HL-60 (cell line): ENCODE measurements around the gene PCA3.
"Not testable (repeated sequence)": the region's sequence is repeated elsewhere in the genome, so short reads cannot be mapped to it uniquely, and the experiment has no call there.

ENCODE experiments used
- DNase-seq, 2 experiments: peaks; one replicate each; pipeline ENCODE4 v3.0.0-alpha.2; 2010 to 2020; ENCODE audit warnings: low read depth in 1 of 2, low spot score in 1 of 2
- H3K27ac ChIP-seq: fragments of 250-450 bp; sonication (Bioruptor Pico); replicated peaks from 2 replicates; pipeline ENCODE4 v1.5.1; 2020; ENCODE audit warnings: mild to moderate bottlenecking, moderate library complexity
- H3K27me3 ChIP-seq: fragments of 250-450 bp; sonication (Bioruptor Pico); 2 replicates; pipeline ENCODE4 v1.5.1; 2021; ENCODE audit warnings: mild to moderate bottlenecking, moderate library complexity; ENCODE audit not compliant: insufficient read depth, poor library complexity, severe bottlenecking
- H3K4me3 ChIP-seq: replicated peaks from 2 replicates; pipeline ENCODE4 v1.5.1; 2011; ENCODE audit warnings: mild to moderate bottlenecking, control low read depth, low read length; ENCODE audit not compliant: insufficient read depth
- GABPA ChIP-seq: IDR thresholded peaks from 2 replicates; pipeline ENCODE4 v1.6.1; 2012; ENCODE audit warnings: low read depth
- POLR2AphosphoS5 ChIP-seq: IDR thresholded peaks from 2 replicates; pipeline ENCODE4 v1.6.1; 2012; ENCODE audit warnings: low read depth
- REST ChIP-seq: IDR thresholded peaks from 2 replicates; pipeline ENCODE4 v1.6.1; 2012; ENCODE audit warnings: low read depth; ENCODE audit not compliant: insufficient replicate concordance
- SPI1 ChIP-seq: IDR thresholded peaks from 2 replicates; pipeline ENCODE4 v1.6.1; 2012; ENCODE audit warnings: low read depth, mild to moderate bottlenecking, borderline replicate concordance
- TF ChIP-seq, protein P1 (sequence below): IDR thresholded peaks from one replicate; pipeline ENCODE4 v1.5.1; 2011; ENCODE audit warnings: low read length, control low read depth, inconsistent platforms; ENCODE audit not compliant: insufficient read depth

The PCA3 gene

GRCh38 chr9:76737154-76737902, 26.9 kb upstream of the PCA3 start:
- DNase-seq, result no peak
- Histone ChIP-seq H3K27me3 (peaks cover 4% of the 10 kb centered on the region), H3K4me3 (no peak overlapping the region), H3K27ac (no peak overlapping the region)
- no peak for TF ChIP-seq GABPA
- TF ChIP-seq, protein P1, sequence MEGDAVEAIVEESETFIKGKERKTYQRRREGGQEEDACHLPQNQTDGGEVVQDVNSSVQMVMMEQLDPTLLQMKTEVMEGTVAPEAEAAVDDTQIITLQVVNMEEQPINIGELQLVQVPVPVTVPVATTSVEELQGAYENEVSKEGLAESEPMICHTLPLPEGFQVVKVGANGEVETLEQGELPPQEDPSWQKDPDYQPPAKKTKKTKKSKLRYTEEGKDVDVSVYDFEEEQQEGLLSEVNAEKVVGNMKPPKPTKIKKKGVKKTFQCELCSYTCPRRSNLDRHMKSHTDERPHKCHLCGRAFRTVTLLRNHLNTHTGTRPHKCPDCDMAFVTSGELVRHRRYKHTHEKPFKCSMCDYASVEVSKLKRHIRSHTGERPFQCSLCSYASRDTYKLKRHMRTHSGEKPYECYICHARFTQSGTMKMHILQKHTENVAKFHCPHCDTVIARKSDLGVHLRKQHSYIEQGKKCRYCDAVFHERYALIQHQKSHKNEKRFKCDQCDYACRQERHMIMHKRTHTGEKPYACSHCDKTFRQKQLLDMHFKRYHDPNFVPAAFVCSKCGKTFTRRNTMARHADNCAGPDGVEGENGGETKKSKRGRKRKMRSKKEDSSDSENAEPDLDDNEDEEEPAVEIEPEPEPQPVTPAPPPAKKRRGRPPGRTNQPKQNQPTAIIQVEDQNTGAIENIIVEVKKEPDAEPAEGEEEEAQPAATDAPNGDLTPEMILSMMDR, result no peak
- TF ChIP-seq REST, result no peak
- TF ChIP-seq SPI1, result no peak
- TF ChIP-seq POLR2AphosphoS5, result no peak

DNA sequence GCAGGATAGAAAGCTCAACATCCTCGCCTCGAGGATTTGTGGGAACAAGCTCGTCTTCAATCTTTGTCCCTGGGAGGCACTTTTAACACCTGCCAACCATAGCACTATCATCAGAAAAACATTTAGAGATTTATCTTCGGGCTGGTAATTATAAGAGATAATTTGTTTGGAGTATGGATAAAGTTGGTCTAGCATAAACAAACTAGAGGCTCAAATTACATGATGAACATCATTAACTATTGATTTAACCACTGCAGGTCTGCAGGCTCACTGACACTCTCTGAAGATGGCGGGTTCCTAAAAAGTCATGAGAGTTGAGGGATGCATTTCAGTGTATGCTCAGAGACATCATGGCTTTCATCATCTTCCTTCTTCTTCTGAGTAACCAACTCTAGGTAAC, 25.8 kb upstream of the PCA3 start:
- H3K27ac ChIP-seq, result no peak overlapping the region
- peaks cover 4% of the 10 kb centered on the region for H3K27me3 ChIP-seq
- no peak for DNase-seq
- TF ChIP-seq, protein P1, result no peak
- TF ChIP-seq GABPA, result no peak
- TF ChIP-seq REST, result no peak
- TF ChIP-seq SPI1, result no peak
- TF ChIP-seq POLR2AphosphoS5, result no peak
- H3K4me3 ChIP-seq, result no peak overlapping the region

GRCh38 chr9:76741524-76741923, 22.7 kb upstream of the PCA3 start:
- TF ChIP-seq GABPA, result no peak
- TF ChIP-seq REST, result no peak
- TF ChIP-seq POLR2AphosphoS5, result no peak
- TF ChIP-seq, protein P1, result no peak
- no peak for TF ChIP-seq SPI1
- no peak for DNase-seq
- Histone ChIP-seq H3K4me3 (no peak overlapping the region), H3K27me3 (peaks cover 4% of the 10 kb centered on the region), H3K27ac (no peak overlapping the region)

GRCh38 chr9:76742890-76743289, 21.3 kb upstream of the PCA3 start:
- not testable (repeated sequence) for H3K4me3 ChIP-seq, H3K27ac ChIP-seq, H3K27me3 ChIP-seq, DNase-seq
